GM19324 (cell line): ENCODE data around the gene OLFML3.
"Not testable (repeated sequence)": the region's sequence is repeated elsewhere in the genome, so short reads cannot be mapped to it uniquely, and the experiment has no call there.

Experiments
- ATAC-seq: cut with Tn5 transposase; IDR thresholded peaks from one replicate; pipeline ENCODE4 v1.9.1; 2021; ENCODE audit warnings: mild to moderate bottlenecking, moderate library complexity; ENCODE audit not compliant: unreplicated experiment, low FRiP score

The OLFML3 gene

GRCh38 chr1:113947388-113948107 is 31.7 kb upstream of the OLFML3 start:
- ATAC-seq: no peak

GRCh38 chr1:113948151-113948550 is 31.1 kb upstream of the OLFML3 start:
- ATAC-seq: not testable (repeated sequence)

GRCh38 chr1:113949007-113949406 is 30.3 kb upstream of the OLFML3 start:
- no peak for ATAC-seq

- no peak for ATAC-seq
Measured at GRCh38 chr1:113950908-113951307, 28.4 kb upstream of the OLFML3 start.

GRCh38 chr1:113951719-113952118 is 27.6 kb upstream of the OLFML3 start:
- ATAC-seq: no peak

GRCh38 chr1:113957984-113958383 is 21.3 kb upstream of the OLFML3 start:
- ATAC-seq: no peak

GRCh38 chr1:113958691-113959090 is 20.6 kb upstream of the OLFML3 start:
- ATAC-seq: no peak

- no peak for ATAC-seq
Measured at GRCh38 chr1:113963281-113963906, 15.9 kb upstream of the OLFML3 start.

GRCh38 chr1:113965703-113966412 is 13.4 kb upstream of the OLFML3 start:
- ATAC-seq: no peak

GRCh38 chr1:113972954-113973353 is 6.3 kb upstream of the OLFML3 start:
- ATAC-seq: no peak

GRCh38 chr1:113975211-113975895 is 3.9 kb upstream of the OLFML3 start:
- ATAC-seq: no peak

- no peak for ATAC-seq
Measured at GRCh38 chr1:113976609-113977278, 2.5 kb upstream of the OLFML3 start.

- no peak for ATAC-seq
Measured at GRCh38 chr1:113977906-113978305, 1.4 kb upstream of the OLFML3 start.

GRCh38 chr1:113980110-113980509 is 836 bp downstream of the OLFML3 start:
- ATAC-seq: no peak

- no peak for ATAC-seq
Measured at GRCh38 chr1:113981962-113982931, 3.0 kb downstream of the OLFML3 start.

- ATAC-seq: no peak
Measured at GRCh38 chr1:113982949-113983348, 3.7 kb downstream of the OLFML3 start.

GRCh38 chr1:113983391-113983790 is 4.1 kb downstream of the OLFML3 start:
- ATAC-seq: no peak

GRCh38 chr1:113983826-113984225 is 4.6 kb downstream of the OLFML3 start:
- no peak for ATAC-seq

- ATAC-seq: no peak
Measured at GRCh38 chr1:113984710-113985109, 5.4 kb downstream of the OLFML3 start.
